Jurkat, Clone E6-1 (cell line): ENCODE data around the gene MVB12B.
A peak's percentile ranks its signal among the peaks of the same experiment; 100 is the strongest.

Experiments used
- DNase-seq: peaks from one replicate; pipeline ENCODE4 v3.0.0-alpha.2; 2011; ENCODE audit warnings: low read depth, low spot score
- H3K4me3 ChIP-seq: 2 replicates; pipeline ENCODE4 v1.5.1; 2011; ENCODE audit warnings: mild to moderate bottlenecking, low read length, control low read depth, moderate library complexity

Gene MVB12B

GRCh38 chr9:126454795-126455194 lies 128.2 kb downstream of the MVB12B start:
- DNase-seq = no peak
- no peak overlapping the region for H3K4me3 ChIP-seq

- H3K4me3 ChIP-seq = no peak overlapping the region
- DNase-seq = no peak
Measured at GRCh38 chr9:126456441-126457174, 130.0 kb downstream of the MVB12B start.

GRCh38 chr9:126457175-126457547 lies 130.5 kb downstream of the MVB12B start:
- no peak overlapping the region for H3K4me3 ChIP-seq
- DNase-seq = no peak

DNA sequence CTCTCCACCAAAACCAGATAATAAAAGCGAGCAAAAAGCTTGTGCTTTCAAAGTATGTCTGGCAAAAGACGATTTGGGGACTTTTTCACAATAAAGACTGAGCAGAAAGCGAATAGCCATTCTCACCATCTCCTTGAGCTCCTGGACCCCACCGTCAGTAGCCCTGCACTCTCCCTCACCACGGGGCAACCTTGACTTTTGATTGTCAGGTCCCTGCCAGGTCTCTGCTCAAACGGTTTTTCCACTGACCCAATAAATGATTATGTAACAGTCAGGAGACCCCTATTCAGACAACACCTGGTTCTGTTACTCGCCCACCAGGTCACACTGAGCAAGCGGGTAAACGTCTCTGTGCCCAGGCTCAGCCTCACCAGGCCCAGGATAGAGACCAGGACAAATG lies 131.3 kb downstream of the MVB12B start:
- H3K4me3 ChIP-seq = no peak overlapping the region
- DNase-seq = no peak

DNA sequence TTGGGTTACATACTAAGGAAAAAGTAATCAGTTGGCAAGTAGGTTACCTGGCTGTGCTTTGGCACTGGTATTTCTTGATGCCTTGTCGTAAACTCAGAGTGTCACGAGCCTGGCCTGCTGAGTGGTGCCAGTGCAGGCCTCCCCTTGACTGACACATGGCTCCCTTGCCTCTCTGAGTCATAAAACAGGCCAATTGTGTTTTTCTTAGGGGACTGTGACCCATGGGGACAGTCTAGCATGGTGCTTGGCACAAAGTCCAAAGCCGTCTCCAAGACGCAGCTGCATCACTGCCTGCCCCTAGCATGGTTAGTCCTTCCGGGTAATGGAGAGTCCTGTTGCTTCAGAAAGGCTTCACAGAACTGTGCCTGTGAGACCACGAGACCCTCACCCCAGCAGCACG lies 132.5 kb downstream of the MVB12B start:
- H3K4me3 ChIP-seq = no peak overlapping the region
- DNase-seq = no peak

GRCh38 chr9:126459546-126459945 lies 132.9 kb downstream of the MVB12B start:
- no peak for DNase-seq

GRCh38 chr9:126459965-126460843 lies 133.6 kb downstream of the MVB12B start:
- H3K4me3 ChIP-seq = no peak overlapping the region
- DNase-seq = no peak

More at GRCh38 chr9:126459546-126459945, 132.9 kb downstream of the MVB12B start:
- H3K4me3 ChIP-seq = no peak overlapping the region

- no peak for DNase-seq
- no peak overlapping the region for H3K4me3 ChIP-seq
Measured at GRCh38 chr9:126461029-126461428, 134.4 kb downstream of the MVB12B start.

GRCh38 chr9:126461608-126462007 lies 135.0 kb downstream of the MVB12B start:
- no peak for DNase-seq

GRCh38 chr9:126462617-126463016 lies 136.0 kb downstream of the MVB12B start:
- no peak overlapping the region for H3K4me3 ChIP-seq
- no peak for DNase-seq

More at GRCh38 chr9:126461608-126462007, 135.0 kb downstream of the MVB12B start:
- H3K4me3 ChIP-seq = no peak overlapping the region

GRCh38 chr9:126463426-126463825 lies 136.8 kb downstream of the MVB12B start:
- no peak for DNase-seq
- no peak overlapping the region for H3K4me3 ChIP-seq

DNA sequence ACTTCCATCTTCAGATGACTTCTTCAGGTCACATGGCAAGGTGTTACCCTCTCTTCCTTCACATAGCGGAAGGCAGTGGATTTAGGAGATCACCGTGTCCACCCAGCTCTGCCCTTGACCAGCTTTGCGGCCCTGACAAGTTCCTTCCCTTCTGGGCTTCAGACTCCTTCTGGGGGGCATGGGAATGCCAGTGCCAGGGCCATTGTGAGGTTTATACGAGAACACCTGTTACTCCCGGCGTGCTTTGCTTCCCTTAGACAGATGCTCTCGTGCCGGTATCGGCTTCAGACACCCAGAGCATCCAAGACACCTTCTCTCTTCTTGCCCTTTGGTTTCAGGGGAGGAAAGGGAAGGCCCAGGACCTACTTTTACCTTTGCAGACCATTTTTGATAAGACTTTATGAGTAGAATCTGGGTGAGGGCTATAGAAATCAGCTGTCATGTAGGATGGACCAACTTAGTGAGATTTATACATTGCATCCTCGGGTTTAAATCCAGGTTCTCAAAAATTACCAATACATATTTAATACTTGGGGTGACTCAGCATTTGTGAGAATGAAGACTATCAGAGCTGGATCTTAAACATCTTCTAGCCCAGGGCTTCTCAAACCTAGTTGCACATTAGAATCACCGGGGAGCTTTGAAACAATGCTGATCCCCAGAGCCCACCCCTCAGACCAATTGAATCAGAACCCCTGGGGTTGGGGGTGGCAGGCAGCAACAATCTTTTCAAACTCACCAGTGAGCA lies 138.2 kb downstream of the MVB12B start:
- no peak overlapping the region for H3K4me3 ChIP-seq
- no peak for DNase-seq

DNA sequence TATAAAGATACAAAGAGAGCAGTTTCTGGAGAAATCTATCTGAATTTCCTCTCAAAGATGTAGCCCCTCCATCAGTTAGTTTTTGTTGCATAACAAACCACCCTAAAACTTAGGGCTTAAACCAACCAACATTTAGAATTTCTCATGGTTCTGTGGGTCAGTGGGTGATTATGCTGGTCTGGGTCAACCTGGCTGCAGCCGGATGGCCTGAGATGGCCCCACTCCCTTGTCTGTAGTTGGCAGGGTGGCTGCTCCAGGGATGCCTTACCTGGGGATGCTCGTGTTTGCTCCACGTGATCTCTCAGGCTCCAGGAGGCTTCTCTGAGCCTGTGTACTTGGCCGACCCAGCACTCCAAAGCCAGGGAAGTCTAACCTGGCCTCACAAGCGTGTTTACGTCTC lies 139.3 kb downstream of the MVB12B start:
- DNase-seq = no peak
- H3K4me3 ChIP-seq = no peak overlapping the region

DNA sequence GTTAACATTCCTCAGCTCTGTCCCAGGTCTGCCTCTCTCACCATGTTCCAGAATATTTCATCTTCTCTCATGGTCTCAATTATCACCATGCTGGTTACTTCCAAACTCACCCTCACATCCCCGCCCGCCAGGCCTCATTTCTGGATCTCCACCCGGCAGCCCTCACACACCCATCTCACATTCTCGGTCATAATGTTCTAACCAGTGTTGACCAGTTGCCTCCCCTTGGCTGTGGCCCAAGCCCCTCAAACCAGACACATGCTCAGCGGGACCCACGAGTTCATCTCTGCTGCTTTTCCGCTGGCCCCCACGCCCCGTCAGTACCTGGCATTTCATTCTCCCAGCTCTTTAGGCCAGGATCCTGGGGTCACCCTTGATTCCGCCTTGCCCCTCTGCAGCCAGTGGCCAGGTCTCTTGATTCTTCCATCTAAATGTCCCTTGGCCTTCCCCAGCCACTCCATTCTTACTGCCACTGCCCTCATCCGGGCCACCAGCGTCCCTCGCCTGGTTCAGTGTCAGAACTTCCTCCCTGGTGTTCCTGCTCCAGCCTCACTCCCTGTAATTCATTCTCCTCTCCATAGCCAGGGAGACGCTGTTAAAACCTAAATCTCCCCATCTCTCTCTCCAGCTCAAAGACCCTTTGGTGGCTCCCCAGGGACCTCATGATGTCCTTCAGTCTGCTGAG lies 141.7 kb downstream of the MVB12B start:
- no peak overlapping the region for H3K4me3 ChIP-seq
- no peak for DNase-seq

DNA sequence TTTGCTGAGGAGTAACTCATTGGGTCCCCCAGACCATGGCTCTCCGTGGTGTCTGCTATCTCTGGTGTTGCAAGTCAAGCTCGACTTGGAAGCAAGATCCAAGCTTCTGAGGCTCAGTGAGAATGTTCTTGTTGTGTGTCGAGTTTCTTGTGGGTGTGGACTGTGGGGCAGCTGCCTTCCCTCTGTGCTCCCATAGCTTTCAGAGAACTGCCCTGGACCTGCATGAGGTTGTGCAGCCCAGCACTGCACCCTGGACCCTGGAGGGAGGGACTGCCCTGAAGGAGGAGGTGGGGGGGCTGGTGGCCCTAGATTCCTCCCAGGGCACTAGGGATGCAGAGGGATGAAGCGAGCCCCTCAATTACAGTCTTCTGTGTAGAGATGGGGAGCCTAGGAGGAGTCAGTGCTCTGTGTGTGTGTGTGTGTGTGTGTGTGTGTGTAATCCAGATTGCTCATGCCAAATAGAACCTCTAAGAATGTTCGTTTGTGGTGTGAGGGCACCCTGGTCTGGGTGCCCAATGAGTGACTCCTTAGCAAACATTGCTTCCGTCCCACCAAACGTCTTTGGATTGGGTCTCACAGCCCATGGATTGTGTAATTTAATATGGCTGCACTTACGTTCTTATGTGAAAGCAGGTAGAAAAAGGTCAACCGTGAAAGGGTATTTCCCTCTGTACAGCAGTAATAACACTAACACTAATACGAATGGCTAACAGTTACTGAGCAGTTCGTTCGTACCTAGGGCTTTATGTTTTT lies 143.8 kb downstream of the MVB12B start:
- peak overlapping the region; percentile 26 for H3K4me3 ChIP-seq
- DNase-seq = peak; percentile 21

- peak overlapping the region; percentile 26 for H3K4me3 ChIP-seq
- DNase-seq = peak; percentile 95
Measured at GRCh38 chr9:126471084-126471624, 144.5 kb downstream of the MVB12B start.

DNA sequence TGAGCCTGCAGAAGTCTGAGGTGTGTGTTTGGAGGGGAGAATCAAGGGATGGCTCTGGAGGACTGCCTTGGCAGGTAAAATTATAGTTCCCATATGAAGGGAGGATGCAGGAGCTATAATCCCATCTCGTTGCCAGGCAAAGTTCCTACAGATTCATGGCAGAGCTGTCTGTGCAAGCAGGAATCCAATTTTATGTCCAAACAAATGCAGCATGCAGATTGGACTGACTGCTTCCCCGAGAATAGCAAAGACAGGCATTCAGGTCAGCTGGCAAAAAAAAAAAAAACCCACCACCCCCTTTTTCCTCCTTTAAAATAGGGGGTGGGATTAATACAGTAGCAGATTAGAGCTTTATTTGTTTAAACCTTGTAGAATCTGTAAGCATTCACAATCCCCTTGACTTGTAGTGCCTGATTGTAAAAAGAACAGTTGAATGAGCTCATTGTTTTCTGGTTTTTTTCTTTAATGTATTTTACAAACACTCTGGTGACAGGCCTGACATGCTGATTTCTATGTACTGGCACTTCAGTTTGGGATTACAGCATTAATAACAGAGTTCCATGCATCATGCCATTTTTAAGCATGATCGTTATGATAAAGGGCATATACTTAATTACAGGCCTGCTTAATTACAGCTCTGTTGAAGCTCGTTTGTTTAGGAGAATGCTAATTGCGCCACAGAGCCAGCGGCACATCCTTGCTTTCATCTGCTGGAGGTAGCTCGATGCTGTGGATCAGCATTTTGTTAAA lies 145.7 kb downstream of the MVB12B start:
- no peak for DNase-seq
- H3K4me3 ChIP-seq = no peak overlapping the region

DNA sequence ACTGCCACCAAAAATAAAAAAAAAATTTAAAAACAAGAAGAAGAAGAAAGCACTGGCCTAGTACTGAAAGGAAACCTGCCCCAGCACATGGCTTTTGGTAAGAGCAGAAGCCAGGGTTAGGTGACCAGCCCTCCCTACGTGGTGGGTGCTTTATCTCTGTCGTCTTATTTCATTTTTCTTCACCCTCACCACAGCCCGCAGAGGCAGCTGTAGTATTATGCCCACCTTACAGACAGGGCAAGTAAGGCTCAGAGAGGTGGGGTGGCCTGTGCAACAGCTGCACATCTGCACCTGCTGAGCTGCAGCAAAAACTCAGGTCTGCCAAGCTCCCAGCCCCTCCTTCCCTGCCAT lies 146.3 kb downstream of the MVB12B start:
- DNase-seq = peak; percentile 78
- no peak overlapping the region for H3K4me3 ChIP-seq
